Cerebellar nuclear complex (tissue), 1 donor: Measurements from ENCODE around the gene BRI3.
"Not testable (repeated sequence)": the region's sequence is repeated elsewhere in the genome, so short reads cannot be mapped to it uniquely, and the experiment has no call there.

Experiments used
- DNase-seq, 2 experiments: peaks; one replicate each; lab custom pipeline; 2025; lab: John Stamatoyannopoulos, UW

Gene BRI3

GRCh38 chr7:98314469-98314868 lies 33.0 kb downstream of the BRI3 start:
- no peak for DNase-seq

GRCh38 chr7:98315318-98315993 lies 34.0 kb downstream of the BRI3 start:
- no peak for DNase-seq

GRCh38 chr7:98315994-98316527 lies 34.6 kb downstream of the BRI3 start:
- not testable (repeated sequence) for DNase-seq

DNA sequence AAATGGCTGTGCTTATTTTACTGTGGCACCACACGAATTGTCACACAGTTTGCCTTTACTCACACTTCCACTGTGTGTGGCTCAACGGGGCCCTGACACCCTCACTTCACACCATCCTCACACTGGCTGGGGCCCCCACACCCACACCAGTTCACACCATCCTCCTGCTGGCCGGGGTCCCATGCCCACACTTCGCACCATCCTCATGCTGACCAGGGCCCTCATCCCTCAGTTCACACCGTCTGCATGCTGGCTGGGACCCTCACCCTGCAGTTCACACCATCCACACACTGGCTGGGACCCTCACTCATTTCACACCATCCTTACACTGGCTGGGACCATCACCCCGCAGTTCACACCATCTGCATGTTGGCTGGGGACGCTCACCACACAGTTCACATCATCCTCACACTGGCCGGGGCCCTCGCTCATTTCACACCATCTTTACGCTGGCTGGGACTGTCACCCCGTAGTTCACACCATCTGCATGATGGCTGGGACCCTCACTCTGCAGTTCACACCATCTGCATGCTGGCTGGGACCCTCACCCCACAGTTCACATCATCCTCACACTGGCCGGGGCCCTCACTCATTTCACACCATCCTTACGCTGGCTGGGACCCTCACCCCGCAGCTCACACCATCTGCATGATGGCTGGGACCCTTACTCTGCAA lies 36.0 kb downstream of the BRI3 start:
- DNase-seq = no peak

GRCh38 chr7:98319176-98319575 lies 37.7 kb downstream of the BRI3 start:
- no peak for DNase-seq

GRCh38 chr7:98321301-98321700 lies 39.8 kb downstream of the BRI3 start:
- no peak for DNase-seq

DNA sequence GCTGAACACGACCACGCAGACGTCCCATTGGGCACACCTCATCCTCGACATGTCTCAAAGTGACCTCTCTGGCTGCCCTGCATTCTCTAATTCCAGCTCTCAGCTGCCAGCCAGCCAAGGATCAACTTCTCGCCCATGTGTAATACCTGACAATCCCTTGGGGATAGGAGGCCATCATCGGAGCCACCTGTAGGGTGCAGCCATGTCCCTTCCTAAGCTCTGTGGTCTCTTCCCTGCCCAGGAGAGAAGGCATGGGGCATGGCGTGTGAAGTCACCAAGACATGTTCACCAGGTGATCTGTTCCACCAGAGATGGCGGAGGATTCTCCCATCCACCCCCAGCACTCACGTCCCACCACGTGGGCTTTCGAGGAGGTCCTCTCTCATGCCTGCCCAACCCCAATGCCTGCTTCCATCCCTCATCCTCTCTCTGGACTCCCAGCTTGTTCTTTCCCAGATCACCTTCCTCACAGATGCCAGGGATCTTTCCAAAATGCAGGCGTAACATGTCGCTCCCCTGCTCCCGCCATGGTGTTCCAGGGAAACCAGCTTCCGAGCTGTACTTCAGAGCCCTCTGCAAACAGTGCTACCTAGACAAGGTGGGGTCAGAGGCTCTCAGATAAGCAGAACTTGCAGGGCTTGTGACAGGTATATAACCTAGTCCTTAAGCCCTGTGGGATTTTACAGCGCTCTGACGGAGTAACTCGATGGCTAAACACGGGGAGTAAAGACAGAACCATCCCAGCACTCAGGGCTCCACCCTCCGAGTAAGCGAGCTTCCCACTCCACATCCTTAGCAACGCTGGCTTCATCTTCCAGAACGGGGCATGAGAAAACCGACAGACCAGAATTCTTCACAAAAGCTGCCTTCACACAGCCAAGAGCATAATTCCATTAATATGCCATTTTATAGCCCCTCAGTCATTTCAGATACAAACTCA lies 41.1 kb downstream of the BRI3 start:
- no peak for DNase-seq

DNA sequence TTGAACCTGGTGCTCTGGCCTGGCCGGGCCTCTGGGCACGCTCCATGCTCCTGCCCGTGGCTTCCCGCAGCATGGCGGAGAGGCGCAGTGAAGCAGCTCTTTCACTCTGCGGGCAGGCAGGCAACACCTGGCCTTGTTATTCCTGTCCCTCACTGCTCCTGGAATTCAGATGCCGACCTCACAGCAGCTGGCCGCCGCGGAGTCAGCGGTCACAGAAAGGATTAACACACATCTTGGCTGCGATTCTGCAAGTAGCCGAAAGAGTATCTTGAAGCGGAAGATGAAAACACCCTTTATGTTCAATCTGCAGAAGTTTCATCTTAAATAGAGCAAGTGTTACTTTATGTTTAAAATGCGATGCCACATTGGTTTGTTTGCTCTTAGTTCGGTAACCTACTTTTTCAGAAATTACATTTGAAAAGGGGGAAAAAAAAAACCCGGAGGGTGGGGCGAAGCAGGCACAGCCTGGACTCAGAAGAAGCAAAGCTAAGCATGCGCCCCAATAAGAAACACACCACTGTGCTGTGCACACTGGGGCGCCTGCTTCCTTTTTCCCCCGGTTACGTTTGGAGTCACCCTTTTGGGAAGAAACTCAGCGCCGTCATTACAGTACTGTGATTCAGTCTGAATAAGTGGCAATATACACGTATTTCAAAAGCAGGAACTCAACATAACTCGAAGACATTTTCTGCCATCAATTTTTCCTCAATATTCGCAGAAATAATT lies 42.3 kb downstream of the BRI3 start:
- DNase-seq = no peak

DNA sequence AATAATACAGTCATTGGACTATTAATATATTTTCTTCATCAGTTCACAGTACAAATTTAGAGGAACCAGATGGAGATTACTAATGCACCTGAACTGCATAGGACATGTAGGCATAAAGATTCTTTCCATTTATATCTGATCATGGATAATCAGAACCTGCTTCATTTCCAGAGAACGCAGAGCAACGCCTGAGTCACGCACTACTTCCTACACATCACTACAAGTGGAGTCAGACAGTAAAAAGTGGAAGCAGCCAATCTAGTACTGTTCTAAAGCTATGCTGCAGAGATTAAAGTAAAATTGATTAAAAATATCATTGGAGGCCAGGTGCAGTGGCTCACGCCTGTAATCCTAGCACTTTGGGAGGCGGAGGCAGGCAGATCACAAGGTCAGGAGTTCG lies 43.3 kb downstream of the BRI3 start:
- no peak for DNase-seq

DNA sequence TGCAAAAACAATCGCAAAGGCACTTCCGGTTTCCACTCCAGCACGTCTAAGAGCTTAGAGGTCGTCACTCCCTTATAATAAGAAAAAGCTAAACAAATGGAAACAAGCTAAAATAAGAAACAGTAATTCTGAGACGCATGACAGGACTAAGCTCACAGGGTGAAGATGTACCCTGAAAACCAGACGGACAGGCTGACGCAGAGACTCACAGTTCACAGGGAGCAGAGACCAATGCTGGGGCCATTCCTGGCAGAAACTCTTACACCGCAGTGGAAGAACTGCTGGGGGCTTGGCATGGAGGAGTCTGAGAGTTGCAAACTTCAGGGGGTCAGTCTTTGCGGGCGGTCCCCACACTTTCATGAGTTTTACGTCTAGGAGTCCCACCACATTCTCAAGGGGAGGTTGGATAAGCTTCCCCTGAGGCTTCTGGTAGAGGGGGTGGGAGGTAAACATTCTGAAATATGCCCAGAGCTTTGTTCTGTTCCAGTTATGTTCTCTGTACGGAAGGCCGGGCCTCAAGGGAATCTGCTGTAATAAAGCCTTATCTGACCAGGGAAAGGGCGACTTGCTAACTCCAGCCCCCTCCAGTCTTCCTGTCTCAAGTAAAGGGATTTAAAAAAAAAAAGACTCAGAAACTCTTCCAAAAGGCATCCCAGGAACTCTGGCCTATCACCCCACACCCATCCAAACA lies 47.8 kb downstream of the BRI3 start:
- DNase-seq = no peak

GRCh38 chr7:98329791-98330373 lies 48.4 kb downstream of the BRI3 start:
- DNase-seq = no peak

- DNase-seq = no peak
Measured at GRCh38 chr7:98330926-98331529, 49.5 kb downstream of the BRI3 start.

GRCh38 chr7:98334081-98334480 lies 52.6 kb downstream of the BRI3 start:
- no peak for DNase-seq

DNA sequence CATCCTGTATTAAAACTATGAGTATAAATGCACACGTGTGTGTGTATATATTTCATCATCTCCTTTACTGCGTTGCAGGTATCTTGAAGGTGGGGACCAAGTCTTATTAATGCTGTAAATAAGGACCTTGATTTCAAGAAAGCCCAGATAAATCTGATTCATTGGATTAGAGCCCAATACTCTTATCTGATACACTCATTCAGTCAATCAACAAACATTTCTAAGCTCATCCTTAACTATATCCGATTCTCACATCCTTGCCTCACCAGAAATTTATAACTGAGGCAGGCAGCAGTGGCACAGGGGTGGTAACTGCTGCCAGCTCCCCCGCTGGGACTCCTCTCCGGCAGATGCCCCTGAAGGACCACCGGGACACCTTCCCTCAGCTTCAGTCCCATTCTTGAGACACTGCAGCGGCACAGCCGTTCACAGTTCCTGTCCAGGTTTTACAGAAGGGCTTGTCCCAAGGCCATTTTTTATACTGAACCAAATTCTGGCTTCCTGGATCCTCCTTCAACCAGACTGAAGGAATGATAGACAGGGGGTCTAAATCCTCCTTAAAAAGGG lies 54.0 kb downstream of the BRI3 start:
- no peak for DNase-seq

- DNase-seq = no peak
Measured at GRCh38 chr7:98338441-98338840, 57.0 kb downstream of the BRI3 start.

GRCh38 chr7:98339043-98339442 lies 57.6 kb downstream of the BRI3 start:
- DNase-seq = no peak

DNA sequence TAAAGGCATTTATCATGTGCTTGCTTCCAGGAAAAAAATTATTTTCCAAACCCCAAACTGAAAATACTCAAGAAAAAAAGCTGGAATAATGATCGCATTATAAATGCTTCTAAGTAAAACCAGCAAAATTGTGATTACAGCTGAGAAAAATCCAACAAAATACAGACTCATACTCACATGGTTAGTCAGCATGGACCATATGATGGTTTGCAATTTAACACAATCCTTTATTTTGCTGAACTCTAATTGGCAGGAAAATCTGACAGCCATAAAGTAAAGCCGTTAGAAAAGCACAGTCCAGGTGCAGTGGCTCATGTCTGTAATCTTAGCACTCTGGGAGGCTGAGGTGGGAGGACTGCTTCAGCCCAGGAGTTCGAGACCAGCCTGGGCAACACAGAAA lies 59.6 kb downstream of the BRI3 start:
- no peak for DNase-seq
